Measurements from ENCODE around the gene TTC12.

TTC12 gene

DNA sequence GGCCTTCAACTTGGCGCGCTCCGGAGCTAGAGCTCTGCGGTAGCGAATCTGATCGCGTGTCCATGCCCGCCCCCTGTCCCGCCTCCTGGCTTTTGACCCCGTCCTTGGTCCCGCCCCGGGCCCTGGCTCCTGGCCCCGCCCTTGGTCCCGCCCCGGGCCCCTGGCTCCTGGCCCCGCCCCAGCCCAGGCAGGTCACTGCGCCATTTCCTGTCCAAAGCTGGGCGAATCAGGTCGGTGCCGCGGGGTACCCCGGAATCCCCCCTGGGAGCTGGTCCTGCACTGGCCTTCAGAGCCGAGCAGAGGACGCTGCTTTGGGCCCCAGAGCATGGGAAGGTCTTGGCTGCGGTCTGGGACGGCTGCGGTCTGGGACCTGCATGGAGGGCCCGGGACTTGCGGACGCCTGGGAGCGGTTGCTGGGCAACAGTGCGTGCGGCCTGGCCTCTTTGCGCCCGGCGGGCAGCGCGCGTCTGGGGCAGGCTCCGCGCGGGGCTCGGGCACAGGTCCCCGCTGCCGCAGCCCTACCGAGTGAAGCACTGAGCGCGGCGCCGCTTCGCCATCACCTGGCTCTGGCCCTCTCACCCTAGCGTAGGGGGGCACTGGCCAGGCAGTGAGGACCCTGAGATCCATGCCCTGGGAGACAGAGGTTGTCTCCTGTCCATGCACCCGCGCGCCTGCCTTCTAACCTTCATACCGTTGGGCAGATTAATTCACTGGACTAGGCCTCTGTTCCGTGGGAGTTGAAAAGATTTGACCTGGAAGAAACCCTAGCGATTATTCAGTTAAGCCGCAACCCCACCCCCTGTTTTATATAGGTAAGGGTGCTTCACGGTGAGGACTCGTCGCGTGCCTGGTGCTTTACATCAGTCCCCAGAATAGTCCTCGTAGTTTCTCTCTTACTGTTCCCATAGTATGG, at the start of gene TTC12:
TTC12 (plus strand) TSS at position 195 of the 913 bp plus-strand sequence. CDS start 1,675 bp downstream, outside the sequence.
- peak; percentile 82 to 90 for DNase-seq (ENCODE audit: extremely low read depth in 1 of 2, low read depth in 1 of 2)

DNA sequence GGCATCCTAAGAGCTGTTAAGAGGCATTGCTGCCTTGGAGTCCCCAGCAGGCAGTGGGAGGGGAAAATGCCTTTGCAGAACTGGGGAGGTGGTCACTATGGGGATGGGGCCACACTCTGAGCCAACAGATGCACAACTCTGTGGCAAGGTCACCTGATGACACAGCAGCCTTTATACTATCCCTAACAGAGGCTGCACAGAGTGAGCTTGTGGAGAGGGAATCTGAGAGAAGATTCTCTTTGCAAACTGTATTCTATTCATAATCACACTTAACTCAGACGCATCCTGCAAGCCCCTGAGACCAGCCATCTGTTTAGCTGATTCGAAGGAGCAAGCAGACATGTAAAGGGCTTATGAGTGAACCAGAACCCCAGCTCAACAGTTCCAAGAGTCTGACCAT, 49.0 kb upstream of the TTC12 start:
- no peak for DNase-seq (ENCODE audit: extremely low read depth in 1 of 2, low read depth in 1 of 2)

GRCh38 chr11:113267493-113267892, 46.9 kb upstream of the TTC12 start:
- no peak for DNase-seq (ENCODE audit: extremely low read depth in 1 of 2, low read depth in 1 of 2)

DNA sequence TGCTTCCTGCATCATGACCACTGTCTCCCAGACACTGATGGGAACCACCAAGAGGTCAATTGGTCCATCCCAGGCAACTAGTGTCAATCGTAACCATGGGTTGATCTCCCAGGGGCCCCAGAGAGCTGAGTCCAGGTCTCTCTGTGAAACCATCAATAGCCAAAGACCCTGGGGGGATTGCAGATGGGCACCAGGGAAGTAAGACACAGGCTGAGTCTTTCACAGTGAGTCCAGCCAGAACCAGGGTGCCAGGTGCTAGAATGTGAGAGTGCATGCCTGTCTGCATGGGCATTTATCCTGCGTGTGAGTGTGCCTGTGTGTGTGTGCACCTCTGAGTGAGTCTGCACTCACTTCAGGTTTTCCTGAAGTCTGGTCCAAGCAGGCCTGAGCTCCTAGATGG, 45.3 kb upstream of the TTC12 start:
- no peak for DNase-seq (ENCODE audit: extremely low read depth in 1 of 2, low read depth in 1 of 2)

DNA sequence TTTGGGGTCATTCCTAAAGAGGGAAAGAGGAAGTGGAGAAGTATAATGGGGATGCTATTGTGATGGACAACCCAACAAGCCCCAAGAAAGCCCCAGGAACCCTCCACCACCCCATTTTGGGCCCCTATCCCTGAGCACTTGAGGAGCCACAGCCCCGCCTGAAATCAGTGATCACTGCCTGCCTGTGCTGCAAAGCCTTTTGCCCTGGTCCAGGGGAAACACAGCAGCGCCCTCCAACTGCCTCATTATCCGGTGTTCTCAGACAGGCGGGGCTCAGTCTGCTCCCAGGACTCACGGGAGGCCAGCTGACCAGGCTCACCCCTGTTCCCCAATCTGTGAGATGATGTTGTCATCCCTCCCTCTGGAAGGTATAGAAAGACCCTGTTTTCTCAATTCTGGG, 44.7 kb upstream of the TTC12 start:
- no peak for DNase-seq (ENCODE audit: extremely low read depth in 1 of 2, low read depth in 1 of 2)

GRCh38 chr11:113270080-113270479, 44.3 kb upstream of the TTC12 start:
- no peak for DNase-seq (ENCODE audit: extremely low read depth in 1 of 2, low read depth in 1 of 2)

- DNase-seq (ENCODE audit: extremely low read depth in 1 of 2, low read depth in 1 of 2): no peak
Measured at GRCh38 chr11:113271551-113272245, 42.7 kb upstream of the TTC12 start.

DNA sequence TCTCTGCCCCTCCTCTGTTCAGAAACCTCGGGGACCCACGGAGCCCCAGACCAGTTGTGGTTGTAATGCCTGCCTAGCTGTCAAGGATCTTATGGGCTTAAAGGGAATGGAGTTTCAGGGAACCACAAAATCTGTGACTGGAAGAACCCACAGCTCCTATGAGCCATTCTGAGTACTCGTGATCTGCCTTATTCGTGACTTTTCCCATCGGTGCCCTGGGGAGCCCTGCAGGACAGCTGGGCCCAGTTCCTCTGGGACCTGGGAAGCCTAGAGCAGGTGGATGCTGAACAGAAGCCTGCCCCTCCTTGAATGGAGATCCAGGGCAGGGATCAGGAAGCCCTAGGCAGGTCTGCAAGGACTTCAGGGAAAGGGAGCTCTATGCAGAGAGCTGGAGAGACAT, 42.1 kb upstream of the TTC12 start:
- DNase-seq (ENCODE audit: extremely low read depth in 1 of 2, low read depth in 1 of 2): no peak

DNA sequence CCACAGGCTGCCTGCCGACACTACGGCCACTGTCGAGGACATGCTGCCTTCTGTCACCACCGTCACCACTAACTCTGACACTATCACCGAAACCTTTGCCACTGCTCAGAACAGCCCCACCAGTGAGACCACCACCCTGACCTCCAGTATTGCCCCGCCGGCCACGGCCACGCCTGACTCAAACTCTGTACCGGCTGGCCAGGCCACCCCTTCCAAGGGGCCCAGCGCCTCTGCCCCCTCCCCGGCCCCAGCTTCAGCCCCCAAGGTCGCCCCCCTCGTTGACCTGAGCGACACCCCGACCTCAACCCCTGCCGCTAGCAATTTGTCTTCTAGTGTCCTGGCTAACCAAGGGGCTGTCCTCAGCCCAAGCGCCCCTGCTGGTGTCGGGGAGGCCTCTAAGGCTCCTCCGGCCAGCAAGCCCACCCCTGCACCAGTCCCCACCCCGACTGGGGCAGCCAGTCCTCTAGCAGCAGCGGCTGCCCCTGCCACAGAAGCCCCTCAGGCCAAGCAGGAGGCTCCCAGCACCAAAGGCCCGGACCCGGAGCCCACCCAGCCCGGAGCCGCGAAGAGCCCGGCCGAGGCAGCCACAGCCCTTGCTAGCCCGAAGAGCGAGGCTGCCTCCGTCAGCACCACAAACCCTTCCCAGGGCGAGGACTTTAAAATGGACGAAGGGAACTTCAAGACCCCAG, 41.3 kb upstream of the TTC12 start:
- no peak for DNase-seq (ENCODE audit: extremely low read depth in 1 of 2, low read depth in 1 of 2)

GRCh38 chr11:113273720-113274119, 40.7 kb upstream of the TTC12 start:
- no peak for DNase-seq (ENCODE audit: extremely low read depth in 1 of 2, low read depth in 1 of 2)

- DNase-seq (ENCODE audit: extremely low read depth in 1 of 2, low read depth in 1 of 2): no peak
Measured at GRCh38 chr11:113274713-113275582, 39.4 kb upstream of the TTC12 start.

GRCh38 chr11:113275602-113276001, 38.8 kb upstream of the TTC12 start:
- DNase-seq (ENCODE audit: extremely low read depth in 1 of 2, low read depth in 1 of 2): no peak

GRCh38 chr11:113276466-113276865, 37.9 kb upstream of the TTC12 start:
- DNase-seq (ENCODE audit: extremely low read depth in 1 of 2, low read depth in 1 of 2): no peak

DNA sequence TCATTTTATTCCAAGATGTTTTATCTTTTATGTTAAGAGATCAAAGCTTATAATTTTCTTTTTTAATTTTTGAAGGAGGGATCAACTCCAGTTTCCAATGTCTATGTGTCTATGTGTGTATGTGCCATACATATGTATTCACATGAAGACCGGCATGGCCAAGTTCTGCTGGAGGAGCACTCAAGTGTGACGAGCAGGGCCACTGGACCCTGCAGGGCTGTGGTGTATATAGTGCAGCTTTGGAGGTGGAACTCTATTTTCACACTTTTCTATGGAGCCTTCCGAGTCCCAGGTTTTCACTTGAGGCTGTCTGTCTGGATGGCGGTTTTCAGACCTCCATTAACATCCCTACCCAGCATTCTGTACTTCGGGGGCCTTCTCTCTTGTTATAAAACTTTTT, 36.5 kb upstream of the TTC12 start:
- no peak for DNase-seq (ENCODE audit: extremely low read depth in 1 of 2, low read depth in 1 of 2)

DNA sequence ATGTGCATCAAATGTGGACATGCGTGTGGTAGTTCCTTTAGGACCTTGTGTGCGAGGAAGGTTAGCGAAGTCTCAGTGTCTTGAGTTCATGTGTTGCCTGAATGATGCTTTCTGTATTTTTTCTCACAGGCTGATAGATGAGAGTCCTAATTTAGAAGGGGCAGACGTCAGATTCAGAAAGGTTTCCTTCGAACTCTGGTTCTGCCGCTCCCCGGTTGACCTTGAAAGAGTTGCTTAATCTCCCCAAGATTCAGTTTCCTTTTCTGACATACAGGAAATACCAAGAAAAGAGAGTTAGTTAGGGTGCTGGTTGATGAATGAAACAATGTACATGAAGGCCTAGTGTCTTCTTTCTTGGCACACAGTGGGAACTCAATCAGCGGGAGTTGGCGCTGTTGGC, 35.9 kb upstream of the TTC12 start:
- no peak for DNase-seq (ENCODE audit: extremely low read depth in 1 of 2, low read depth in 1 of 2)

GRCh38 chr11:113278925-113279324, 35.5 kb upstream of the TTC12 start:
- no peak for DNase-seq (ENCODE audit: extremely low read depth in 1 of 2, low read depth in 1 of 2)

DNA sequence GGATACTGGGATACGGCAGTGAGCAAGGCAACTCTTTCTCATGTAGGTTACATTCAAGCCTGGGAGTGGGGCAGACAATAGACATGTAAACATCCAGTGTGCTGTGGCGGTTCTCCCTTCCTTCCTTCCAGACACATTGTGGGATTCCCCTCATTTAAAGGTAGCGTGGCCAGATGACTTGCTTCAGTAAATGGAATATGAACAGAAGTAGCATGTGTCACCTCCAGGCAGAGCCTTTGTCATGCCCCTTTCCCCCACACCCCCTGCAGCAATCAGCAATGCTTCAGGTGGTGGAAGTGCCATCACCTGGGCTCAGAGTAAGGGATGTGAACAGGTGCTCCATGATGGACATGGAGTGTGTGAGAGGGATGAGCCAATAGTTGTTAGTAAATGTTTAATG, 34.8 kb upstream of the TTC12 start:
- DNase-seq (ENCODE audit: extremely low read depth in 1 of 2, low read depth in 1 of 2): no peak

GRCh38 chr11:113281052-113281725, 33.2 kb upstream of the TTC12 start:
- no peak for DNase-seq (ENCODE audit: extremely low read depth in 1 of 2, low read depth in 1 of 2)

- DNase-seq (ENCODE audit: extremely low read depth in 1 of 2, low read depth in 1 of 2): no peak
Measured at GRCh38 chr11:113282898-113283437, 31.4 kb upstream of the TTC12 start.

- no peak for DNase-seq (ENCODE audit: extremely low read depth in 1 of 2, low read depth in 1 of 2)
Measured at GRCh38 chr11:113283881-113284280, 30.5 kb upstream of the TTC12 start.
